RWPE2 (cell line): ENCODE data around the gene WDR27.

Experiments used
- ATAC-seq: fragments of 200-7000 bp; cut with Tn5 transposase; 3 replicates; pipeline ENCODE4 v1.9.1; 2021; ENCODE audit warnings: low read depth
- DNase-seq: peaks from one replicate; pipeline ENCODE4 v3.0.0-alpha.2; 2020; ENCODE audit warnings: low spot score
- H3K27ac ChIP-seq: fragments of 450-650 bp; 2 replicates; pipeline ENCODE4 v1.5.1; 2017; ENCODE audit warnings: mild to moderate bottlenecking; ENCODE audit not compliant: poor library complexity, severe bottlenecking
- H3K27me3 ChIP-seq: fragments of 250-450 bp; sonication (Bioruptor Pico); 2 replicates; pipeline ENCODE4 v1.5.1; 2021; ENCODE audit warnings: mild to moderate bottlenecking, moderate library complexity; ENCODE audit not compliant: insufficient read depth, poor library complexity, severe bottlenecking
- H3K36me3 ChIP-seq: fragments of 250-450 bp; sonication (Bioruptor Pico); 2 replicates; pipeline ENCODE4 v1.5.1; 2020; ENCODE audit warnings: low read depth, mild to moderate bottlenecking, moderate library complexity
- H3K4me1 ChIP-seq: fragments of 250-450 bp; sonication (Bioruptor Pico); 2 replicates; pipeline ENCODE4 v1.5.1; 2021; ENCODE audit warnings: mild to moderate bottlenecking, moderate library complexity; ENCODE audit not compliant: insufficient read depth, poor library complexity, severe bottlenecking
- H3K4me3 ChIP-seq: fragments of 250-450 bp; sonication (Bioruptor Pico); 2 replicates; pipeline ENCODE4 v1.5.1; 2021; ENCODE audit warnings: mild to moderate bottlenecking, moderate library complexity; ENCODE audit not compliant: severe bottlenecking
- H3K9me3 ChIP-seq: fragments of 250-450 bp; sonication (Bioruptor Pico); 2 replicates; pipeline ENCODE4 v1.5.1; 2021; ENCODE audit warnings: mild to moderate bottlenecking, moderate library complexity; ENCODE audit not compliant: severe bottlenecking
- TF ChIP-seq, protein P1 (sequence below): fragments of 450-650 bp; IDR thresholded peaks from one replicate; pipeline ENCODE4 v1.5.1; 2017; ENCODE audit warnings: mild to moderate bottlenecking, moderate library complexity; ENCODE audit not compliant: poor library complexity, severe bottlenecking

WDR27 gene

GRCh38 chr6:169675011-169675410, 26.8 kb downstream of the WDR27 start:
- ATAC-seq (no peak), DNase-seq (no peak)
- H3K4me3 ChIP-seq, result no peak overlapping the region
- H3K9me3 ChIP-seq, result no peaks in the 10 kb centered on the region
- no peak overlapping the region for H3K27ac ChIP-seq
- peaks cover 24% of the 10 kb centered on the region for H3K36me3 ChIP-seq
- H3K4me1 ChIP-seq, result no peaks in the 10 kb centered on the region
- H3K27me3 ChIP-seq, result no peaks in the 10 kb centered on the region
- TF ChIP-seq, protein P1, sequence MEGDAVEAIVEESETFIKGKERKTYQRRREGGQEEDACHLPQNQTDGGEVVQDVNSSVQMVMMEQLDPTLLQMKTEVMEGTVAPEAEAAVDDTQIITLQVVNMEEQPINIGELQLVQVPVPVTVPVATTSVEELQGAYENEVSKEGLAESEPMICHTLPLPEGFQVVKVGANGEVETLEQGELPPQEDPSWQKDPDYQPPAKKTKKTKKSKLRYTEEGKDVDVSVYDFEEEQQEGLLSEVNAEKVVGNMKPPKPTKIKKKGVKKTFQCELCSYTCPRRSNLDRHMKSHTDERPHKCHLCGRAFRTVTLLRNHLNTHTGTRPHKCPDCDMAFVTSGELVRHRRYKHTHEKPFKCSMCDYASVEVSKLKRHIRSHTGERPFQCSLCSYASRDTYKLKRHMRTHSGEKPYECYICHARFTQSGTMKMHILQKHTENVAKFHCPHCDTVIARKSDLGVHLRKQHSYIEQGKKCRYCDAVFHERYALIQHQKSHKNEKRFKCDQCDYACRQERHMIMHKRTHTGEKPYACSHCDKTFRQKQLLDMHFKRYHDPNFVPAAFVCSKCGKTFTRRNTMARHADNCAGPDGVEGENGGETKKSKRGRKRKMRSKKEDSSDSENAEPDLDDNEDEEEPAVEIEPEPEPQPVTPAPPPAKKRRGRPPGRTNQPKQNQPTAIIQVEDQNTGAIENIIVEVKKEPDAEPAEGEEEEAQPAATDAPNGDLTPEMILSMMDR, result no peak

DNA sequence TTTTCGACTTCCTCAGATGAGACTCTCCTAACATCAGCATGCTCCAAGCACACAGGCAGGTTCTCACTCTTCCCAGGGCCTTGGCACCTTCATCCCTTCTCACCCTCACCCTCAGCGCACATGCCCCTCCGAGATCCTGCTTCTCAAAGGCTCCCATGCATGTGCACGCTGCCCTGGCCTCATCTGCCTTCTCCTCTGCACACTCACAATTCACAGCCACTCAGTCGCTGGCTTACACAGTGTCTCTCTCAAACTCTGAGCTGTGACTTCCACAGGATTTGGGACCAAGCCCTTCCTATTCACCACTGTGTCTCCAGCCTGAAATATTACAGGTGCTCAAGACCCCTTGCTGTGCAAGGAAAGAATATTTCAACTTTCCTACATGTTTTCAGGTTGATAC, 30.3 kb downstream of the WDR27 start:
- Histone ChIP-seq H3K4me1 (no peaks in the 10 kb centered on the region), H3K36me3 (peaks cover 41% of the 10 kb centered on the region), H3K9me3 (no peaks in the 10 kb centered on the region), H3K27me3 (no peaks in the 10 kb centered on the region), H3K27ac (no peak overlapping the region), H3K4me3 (no peak overlapping the region)
- DNase-seq, result no peak
- TF ChIP-seq, protein P1, result no peak
- no peak for ATAC-seq

GRCh38 chr6:169669889-169670288, 31.9 kb downstream of the WDR27 start:
- Histone ChIP-seq H3K36me3 (peaks cover 51% of the 10 kb centered on the region), H3K4me1 (no peaks in the 10 kb centered on the region), H3K9me3 (no peaks in the 10 kb centered on the region), H3K27ac (no peak overlapping the region), H3K4me3 (no peak overlapping the region), H3K27me3 (no peaks in the 10 kb centered on the region)
- DNase-seq (no peak), ATAC-seq (no peak)
- TF ChIP-seq, protein P1, result no peak

- Histone ChIP-seq H3K9me3 (no peaks in the 10 kb centered on the region), H3K4me3 (no peak overlapping the region), H3K36me3 (peaks cover 56% of the 10 kb centered on the region), H3K27me3 (no peaks in the 10 kb centered on the region), H3K27ac (no peak overlapping the region), H3K4me1 (no peaks in the 10 kb centered on the region)
- DNase-seq (no peak), ATAC-seq (no peak)
- TF ChIP-seq, protein P1, result no peak
Measured at GRCh38 chr6:169669147-169669546, 32.7 kb downstream of the WDR27 start.

- Histone ChIP-seq H3K4me3 (no peak overlapping the region), H3K27me3 (no peaks in the 10 kb centered on the region), H3K27ac (no peak overlapping the region), H3K4me1 (no peaks in the 10 kb centered on the region), H3K9me3 (no peaks in the 10 kb centered on the region), H3K36me3 (peaks cover 64% of the 10 kb centered on the region)
- TF ChIP-seq, protein P1, result no peak
- ATAC-seq, result no peak
- no peak for DNase-seq
Measured at GRCh38 chr6:169668203-169668847, 33.5 kb downstream of the WDR27 start.
